ENCODE measurements around the gene TPCN2.

TPCN2 gene

GRCh38 chr11:69171476-69172240, 122.9 kb downstream of the TPCN2 start:
- no peak for DNase-seq

GRCh38 chr11:69172674-69173073, 123.9 kb downstream of the TPCN2 start:
- DNase-seq, result no peak

GRCh38 chr11:69173331-69173730, 124.6 kb downstream of the TPCN2 start:
- no peak for DNase-seq

- no peak for DNase-seq
Measured at GRCh38 chr11:69173925-69174581, 125.3 kb downstream of the TPCN2 start.

GRCh38 chr11:69174841-69175240, 126.1 kb downstream of the TPCN2 start:
- no peak for DNase-seq

GRCh38 chr11:69178819-69179482, 130.2 kb downstream of the TPCN2 start:
- DNase-seq, result no peak

GRCh38 chr11:69180226-69180625, 131.5 kb downstream of the TPCN2 start:
- no peak for DNase-seq

- no peak for DNase-seq
Measured at GRCh38 chr11:69180726-69181125, 132.0 kb downstream of the TPCN2 start.

- DNase-seq, result no peak
Measured at GRCh38 chr11:69183613-69184012, 134.9 kb downstream of the TPCN2 start.

Data from activated gamma-delta T cell treated with Interleukin-2 at 50 U/mL for 16 hours (primary cell).